AG04450 (cell line): ENCODE measurements around the gene ENTR1. TPM values are rescaled to one million over a fixed set of nuclear protein-coding genes. Genes with fewer than 3 reads are reported as not detected.
A peak's percentile ranks its signal among the peaks of the same experiment; 100 is the strongest.

Experiments used
- CTCF ChIA-PET: fragments of 300-600, 350-600 bp; formaldehyde crosslinking; extraction: SDS; loops from one replicate; lab custom pipeline; 2022; ENCODE audit warnings: antibody characterized with exemption, inconsistent platforms; lab: Charles Lee
- POLR2A ChIA-PET: fragments of 350-600 bp; formaldehyde crosslinking; extraction: SDS; loops from one replicate; lab custom pipeline; 2021; ENCODE audit warnings: antibody characterized with exemption, inconsistent platforms; lab: Yijun Ruan, JAX
- DNase-seq: peaks from one replicate; pipeline ENCODE4 v3.0.0-alpha.2; 2011; ENCODE audit warnings: low read depth, low spot score
- H3K27ac ChIP-seq: one replicate; pipeline ENCODE4 v1.5.1; 2012; ENCODE audit warnings: low read depth, low read length, control low read depth
- H3K27me3 ChIP-seq: one replicate; pipeline ENCODE4 v1.6.0; 2012; ENCODE audit warnings: low read length; ENCODE audit not compliant: control insufficient read depth, insufficient read depth
- H3K4me3 ChIP-seq: 2 replicates; pipeline ENCODE4 v1.5.1; 2011; ENCODE audit warnings: mild to moderate bottlenecking, low read depth, low read length, control low read depth
- H3K9me3 ChIP-seq: 2 replicates; pipeline ENCODE4 v1.5.1; 2012; ENCODE audit warnings: low read length; ENCODE audit not compliant: control insufficient read depth, insufficient read depth
- polyA plus RNA-seq: library from polyadenylated mRNA; depleted of rRNA; stranded (reverse); fragments of >200 nt; gene quantifications from 2 replicates; pipeline ENCODE4 v1.2.3, GENCODE V29; 2011
- TF ChIP-seq, protein P1 (sequence below): IDR thresholded peaks from 2 replicates; pipeline ENCODE4 v1.5.1; 2011; ENCODE audit warnings: low read depth, low read length, control low read depth, inconsistent platforms

ENTR1 gene
- polyA plus RNA-seq, 1 experiment = 31.5 TPM

DNA sequence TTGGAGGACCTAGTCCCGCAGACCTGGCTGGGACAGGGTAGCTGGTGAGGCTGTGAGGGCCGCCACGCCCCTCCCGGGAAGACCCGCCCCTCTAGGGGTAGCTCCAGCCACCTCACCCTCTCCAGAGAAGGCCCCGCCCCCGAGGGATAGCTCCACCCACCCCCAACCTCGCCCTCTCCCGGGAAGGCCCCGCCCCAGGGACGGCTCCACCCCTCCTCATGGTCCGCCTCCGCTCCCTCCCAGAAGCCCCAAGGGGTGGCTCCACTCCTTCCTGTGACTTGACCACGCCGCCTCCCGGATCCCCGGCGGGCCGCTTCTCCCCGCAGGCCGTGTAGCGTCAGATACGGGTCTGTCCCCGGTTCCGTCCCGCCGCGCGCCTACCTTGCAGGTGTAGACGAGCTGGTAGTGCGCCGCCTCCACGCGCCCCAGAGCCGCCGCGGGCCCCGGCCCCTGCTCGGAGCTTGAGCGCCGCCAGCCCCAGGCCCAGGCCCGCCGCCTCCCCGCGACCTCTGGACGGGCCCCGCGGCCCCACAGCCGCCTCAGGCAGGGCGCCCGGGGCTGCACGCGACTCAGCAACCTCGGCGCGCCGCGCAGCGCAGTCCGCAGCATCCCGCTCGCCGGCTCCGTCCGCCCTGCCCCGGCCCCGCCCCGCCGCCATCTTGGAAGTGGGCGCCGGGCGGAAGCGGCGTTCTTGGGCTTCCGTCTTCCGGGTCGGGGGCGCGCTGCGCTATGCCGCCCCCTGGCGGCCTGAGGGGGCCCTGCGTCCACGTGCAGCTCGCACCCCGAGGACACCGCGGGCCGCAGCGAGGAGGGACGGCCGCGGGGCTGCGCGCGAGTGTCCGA, 47.1 kb downstream of the ENTR1 start, which contains the start of gene DNLZ:
Gene DNLZ, minus strand, starts transcription at position 639 of the 843 bp plus-strand sequence. Its CDS starts 30 bp downstream, at position 609.
- TF ChIP-seq, protein P1, sequence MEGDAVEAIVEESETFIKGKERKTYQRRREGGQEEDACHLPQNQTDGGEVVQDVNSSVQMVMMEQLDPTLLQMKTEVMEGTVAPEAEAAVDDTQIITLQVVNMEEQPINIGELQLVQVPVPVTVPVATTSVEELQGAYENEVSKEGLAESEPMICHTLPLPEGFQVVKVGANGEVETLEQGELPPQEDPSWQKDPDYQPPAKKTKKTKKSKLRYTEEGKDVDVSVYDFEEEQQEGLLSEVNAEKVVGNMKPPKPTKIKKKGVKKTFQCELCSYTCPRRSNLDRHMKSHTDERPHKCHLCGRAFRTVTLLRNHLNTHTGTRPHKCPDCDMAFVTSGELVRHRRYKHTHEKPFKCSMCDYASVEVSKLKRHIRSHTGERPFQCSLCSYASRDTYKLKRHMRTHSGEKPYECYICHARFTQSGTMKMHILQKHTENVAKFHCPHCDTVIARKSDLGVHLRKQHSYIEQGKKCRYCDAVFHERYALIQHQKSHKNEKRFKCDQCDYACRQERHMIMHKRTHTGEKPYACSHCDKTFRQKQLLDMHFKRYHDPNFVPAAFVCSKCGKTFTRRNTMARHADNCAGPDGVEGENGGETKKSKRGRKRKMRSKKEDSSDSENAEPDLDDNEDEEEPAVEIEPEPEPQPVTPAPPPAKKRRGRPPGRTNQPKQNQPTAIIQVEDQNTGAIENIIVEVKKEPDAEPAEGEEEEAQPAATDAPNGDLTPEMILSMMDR = peak; percentile 81
- peak; percentile 86 for DNase-seq
- ChIA-PET POLR2A (interaction anchor here (0.6 to 3.9 kb wide), 14 partner anchors 9 to 52 kb away, joined by 3 to 22 read pairs (median 4); partner anchors contain the start of genes ENTR1 and PMPCA), CTCF (interaction anchor here (0.6 to 3.4 kb wide), 13 partner anchors 9 to 61 kb away, joined by 3 to 25 read pairs (median 3); no protein-coding TSS in a partner anchor)
- no peaks in the 10 kb centered on the region for H3K27me3 ChIP-seq
- H3K9me3 ChIP-seq = peaks cover 9% of the 10 kb centered on the region; the same call in 1 of the 2 replicates
- peak within 1 kb of the TSS; percentile 65 for H3K27ac ChIP-seq
- peak within 1 kb of the TSS; percentile 72 for H3K4me3 ChIP-seq

DNA sequence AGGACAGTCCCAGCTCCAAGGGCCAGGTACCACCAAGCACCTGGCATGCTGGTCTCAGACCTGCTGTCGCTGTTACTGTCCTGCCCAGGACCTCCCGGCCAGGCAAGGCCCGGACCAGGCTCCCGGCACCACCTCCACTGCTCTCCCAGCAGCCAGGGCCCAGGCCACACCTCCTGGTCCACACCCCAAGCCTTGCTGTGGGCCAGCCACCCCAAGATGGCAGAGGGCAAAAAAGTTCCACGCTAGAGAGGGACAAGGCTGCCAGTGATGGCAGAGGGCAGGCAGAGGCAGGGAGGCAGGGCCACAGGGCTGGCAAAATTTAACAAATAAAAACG, 48.0 kb downstream of the ENTR1 start:
- CTCF ChIA-PET = interaction anchor here (0.6 to 3.4 kb wide), 7 partner anchors 8 to 57 kb away, joined by 3 to 25 read pairs (median 5); no protein-coding TSS in a partner anchor
- H3K27me3 ChIP-seq = no peaks in the 10 kb centered on the region
- H3K27ac ChIP-seq = peak overlapping the region; percentile 39
- H3K4me3 ChIP-seq = no peak overlapping the region
- no peak for DNase-seq
- POLR2A ChIA-PET = interaction anchor here (0.6 to 3.9 kb wide), 13 partner anchors 8 to 49 kb away, joined by 3 to 22 read pairs (median 4); partner anchors contain the start of genes ENTR1 and PMPCA
- TF ChIP-seq, protein P1 = no peak
- peaks cover 9% of the 10 kb centered on the region; the same call in 1 of the 2 replicates for H3K9me3 ChIP-seq

GRCh38 chr9:136361754-136362449, 48.5 kb downstream of the ENTR1 start:
- TF ChIP-seq, protein P1 = no peak
- CTCF ChIA-PET = interaction anchor here (1.4 to 3.4 kb wide), 2 partner anchors 22 to 49 kb away, joined by 5 to 25 read pairs; no protein-coding TSS in a partner anchor

GRCh38 chr9:136361047-136361753, 49.2 kb downstream of the ENTR1 start:
- peak; percentile 24 for DNase-seq
- Histone ChIP-seq H3K27me3 (no peaks in the 10 kb centered on the region), H3K27ac (peak overlapping the region; percentile 77), H3K4me3 (no peak overlapping the region), H3K9me3 (peaks cover 9% of the 10 kb centered on the region; the same call in 1 of the 2 replicates)
- TF ChIP-seq, protein P1 = no peak
- ChIA-PET POLR2A (interaction anchor here (3.9 kb wide), 1 partner anchor 11 kb away, joined by 22 read pairs; no protein-coding TSS in a partner anchor), CTCF (interaction anchor here (3.4 kb wide), 1 partner anchor 48 kb away, joined by 25 read pairs; no protein-coding TSS in a partner anchor)

More at GRCh38 chr9:136361754-136362449, 48.5 kb downstream of the ENTR1 start:
- Histone ChIP-seq H3K4me3 (no peak overlapping the region), H3K27me3 (no peaks in the 10 kb centered on the region), H3K9me3 (peaks cover 9% of the 10 kb centered on the region; the same call in 1 of the 2 replicates), H3K27ac (peak overlapping the region; percentile 77)
- DNase-seq = no peak
- POLR2A ChIA-PET = interaction anchor here (1.2 to 3.9 kb wide), 4 partner anchors 11 to 48 kb away, joined by 3 to 22 read pairs (median 8); partner anchors contain the start of genes ENTR1 and PMPCA
